ENCODE data around the gene DHX36.
A peak's percentile ranks its signal among the peaks of the same experiment; 100 is the strongest.

DHX36 gene

GRCh38 chr3:154323891-154324738 is at the start of gene DHX36:
Gene DHX36 (minus strand): TSS chr3:154324487. CDS start chr3:154324416, 71 bp downstream.
- DNase-seq (ENCODE audit: extremely low read depth in 1 of 2, low read depth in 1 of 2), result peak; percentile 83 to 85

- DNase-seq (ENCODE audit: extremely low read depth in 1 of 2, low read depth in 1 of 2), result no peak
Measured at GRCh38 chr3:154367221-154367620, 42.9 kb upstream of the DHX36 start.

GRCh38 chr3:154364849-154365248 is 40.6 kb upstream of the DHX36 start:
- DNase-seq (ENCODE audit: extremely low read depth in 1 of 2, low read depth in 1 of 2), result no peak

GRCh38 chr3:154361099-154361498 is 36.8 kb upstream of the DHX36 start:
- DNase-seq (ENCODE audit: extremely low read depth in 1 of 2, low read depth in 1 of 2), result no peak

GRCh38 chr3:154356009-154356408 is 31.7 kb upstream of the DHX36 start:
- DNase-seq (ENCODE audit: extremely low read depth in 1 of 2, low read depth in 1 of 2), result no peak

GRCh38 chr3:154349223-154349622 is 24.9 kb upstream of the DHX36 start:
- no peak for DNase-seq (ENCODE audit: extremely low read depth in 1 of 2, low read depth in 1 of 2)

GRCh38 chr3:154345422-154346122 is 21.3 kb upstream of the DHX36 start:
- DNase-seq (ENCODE audit: extremely low read depth in 1 of 2, low read depth in 1 of 2), result no peak

- DNase-seq (ENCODE audit: extremely low read depth in 1 of 2, low read depth in 1 of 2), result no peak
Measured at GRCh38 chr3:154338570-154338969, 14.3 kb upstream of the DHX36 start.

GRCh38 chr3:154338008-154338407 is 13.7 kb upstream of the DHX36 start:
- no peak for DNase-seq (ENCODE audit: extremely low read depth in 1 of 2, low read depth in 1 of 2)

GRCh38 chr3:154334973-154335420 is 10.7 kb upstream of the DHX36 start:
- no peak for DNase-seq (ENCODE audit: extremely low read depth in 1 of 2, low read depth in 1 of 2)

- DNase-seq (ENCODE audit: extremely low read depth in 1 of 2, low read depth in 1 of 2), result no peak
Measured at GRCh38 chr3:154327871-154328270, 3.6 kb upstream of the DHX36 start.

GRCh38 chr3:154324919-154325318 is 632 bp upstream of the DHX36 start:
- DNase-seq (ENCODE audit: extremely low read depth in 1 of 2, low read depth in 1 of 2), result no peak

GRCh38 chr3:154316974-154317767 is 7.1 kb downstream of the DHX36 start:
- no peak for DNase-seq (ENCODE audit: extremely low read depth in 1 of 2, low read depth in 1 of 2)

GRCh38 chr3:154314152-154314551 is 10.1 kb downstream of the DHX36 start:
- DNase-seq (ENCODE audit: extremely low read depth in 1 of 2, low read depth in 1 of 2), result no peak

GRCh38 chr3:154310840-154311239 is 13.4 kb downstream of the DHX36 start:
- no peak for DNase-seq (ENCODE audit: extremely low read depth in 1 of 2, low read depth in 1 of 2)

- DNase-seq (ENCODE audit: extremely low read depth in 1 of 2, low read depth in 1 of 2), result no peak
Measured at GRCh38 chr3:154307363-154307762, 16.9 kb downstream of the DHX36 start.

GRCh38 chr3:154304936-154305335 is 19.4 kb downstream of the DHX36 start:
- no peak for DNase-seq (ENCODE audit: extremely low read depth in 1 of 2, low read depth in 1 of 2)

- no peak for DNase-seq (ENCODE audit: extremely low read depth in 1 of 2, low read depth in 1 of 2)
Measured at GRCh38 chr3:154304116-154304786, 20.0 kb downstream of the DHX36 start.

GRCh38 chr3:154301561-154301960 is 22.7 kb downstream of the DHX36 start:
- no peak for DNase-seq (ENCODE audit: extremely low read depth in 1 of 2, low read depth in 1 of 2)

- DNase-seq (ENCODE audit: extremely low read depth in 1 of 2, low read depth in 1 of 2), result no peak
Measured at GRCh38 chr3:154294016-154294415, 30.3 kb downstream of the DHX36 start.

GRCh38 chr3:154290187-154290586 is 34.1 kb downstream of the DHX36 start:
- DNase-seq (ENCODE audit: extremely low read depth in 1 of 2, low read depth in 1 of 2), result no peak

All from activated CD8-positive, alpha-beta memory T cell treated with anti-CD3 and anti-CD28 coated beads for 1 hour (primary cell).